Neural progenitor cell (in vitro differentiated cells): ENCODE measurements around the gene MYO1D. TPM values are rescaled to one million over a fixed set of nuclear protein-coding genes. Genes with fewer than 3 reads are reported as not detected.
A peak's percentile ranks its signal among the peaks of the same experiment; 100 is the strongest.

ENCODE experiments used
- DNase-seq: peaks from one replicate; pipeline ENCODE4 v3.0.0-alpha.2; 2016; ENCODE audit warnings: low spot score
- H2AFZ ChIP-seq: fragments of 200-600 bp; sonication (generic); replicated peaks from 2 replicates; pipeline ENCODE4 v1.6.1; 2016; ENCODE audit warnings: antibody characterized with exemption
- H3F3A ChIP-seq: fragments of 200-600 bp; sonication (generic); 2 replicates; pipeline ENCODE4 v1.6.1; 2016; ENCODE audit warnings: antibody characterized with exemption, low read depth
- H3K27ac ChIP-seq: fragments of 200-600 bp; sonication (generic); 2 replicates; pipeline ENCODE4 v1.5.1; 2016; ENCODE audit warnings: mild to moderate bottlenecking
- H3K27me3 ChIP-seq: fragments of 200-600 bp; sonication (generic); 2 replicates; pipeline ENCODE4 v1.6.1; 2016; ENCODE audit warnings: mild to moderate bottlenecking, moderate library complexity
- H3K36me3 ChIP-seq: fragments of 200-600 bp; sonication (generic); 2 replicates; pipeline ENCODE4 v1.5.1; 2016
- H3K4me1 ChIP-seq: fragments of 200-600 bp; sonication (generic); 2 replicates; pipeline ENCODE4 v1.6.1; 2016; ENCODE audit warnings: mixed run types
- H3K4me2 ChIP-seq: fragments of 200-600 bp; sonication (generic); 2 replicates; pipeline ENCODE4 v1.6.1; 2016
- H3K4me3 ChIP-seq: fragments of 200-600 bp; sonication (generic); 2 replicates; pipeline ENCODE4 v1.5.1; 2016
- H3K79me2 ChIP-seq: fragments of 200-600 bp; sonication (generic); 2 replicates; pipeline ENCODE4 v1.6.1; 2016; ENCODE audit warnings: low read depth
- H3K9ac ChIP-seq: fragments of 200-600 bp; sonication (generic); 2 replicates; pipeline ENCODE4 v1.6.1; 2016
- H3K9me3 ChIP-seq: fragments of 200-600 bp; sonication (generic); 2 replicates; pipeline ENCODE4 v1.5.1; 2016; ENCODE audit warnings: low read depth
- H4K20me1 ChIP-seq: fragments of 200-600 bp; sonication (generic); 2 replicates; pipeline ENCODE4 v1.6.1; 2016; ENCODE audit warnings: low read depth
- H3K27ac Mint-ChIP-seq: 3 replicates; pipeline ENCODE4 v1.8.0; 2021; ENCODE audit warnings: mixed read lengths
- H3K27me3 Mint-ChIP-seq: 2 replicates; pipeline ENCODE4 v1.8.0; 2022; ENCODE audit warnings: low read depth, mild to moderate bottlenecking, inconsistent platforms, moderate library complexity, mixed read lengths; ENCODE audit not compliant: insufficient read depth
- H3K36me3 Mint-ChIP-seq: 3 replicates; pipeline ENCODE4 v1.8.0; 2021; ENCODE audit warnings: mixed read lengths
- H3K4me1 Mint-ChIP-seq: 3 replicates; pipeline ENCODE4 v1.8.0; 2021; ENCODE audit warnings: mixed read lengths
- H3K4me3 Mint-ChIP-seq: 3 replicates; pipeline ENCODE4 v1.8.0; 2021; ENCODE audit warnings: mild to moderate bottlenecking, moderate library complexity, mixed read lengths
- H3K9me3 Mint-ChIP-seq: 3 replicates; pipeline ENCODE4 v1.8.0; 2020; ENCODE audit warnings: mixed read lengths
- CTCF ChIP-seq: fragments of 200-600 bp; sonication (generic); IDR thresholded peaks from 2 replicates; pipeline ENCODE4 v1.5.1; 2017; ENCODE audit warnings: antibody characterized with exemption, mild to moderate bottlenecking
- EZH2 ChIP-seq: fragments of 200-600 bp; sonication (generic); IDR thresholded peaks from 2 replicates; pipeline ENCODE4 v1.6.1; 2017; ENCODE audit warnings: antibody characterized with exemption, mild to moderate bottlenecking, moderate library complexity
- EZH2phosphoT487 ChIP-seq: fragments of 200-600 bp; sonication (generic); IDR thresholded peaks from 2 replicates; pipeline ENCODE4 v1.6.1; 2017; ENCODE audit warnings: antibody characterized with exemption
- total RNA-seq: library from RNA; depleted of rRNA; stranded (reverse); fragments of >200 nt; gene quantifications from 2 replicates; pipeline ENCODE4 v1.2.3, GENCODE V29; 2015; ENCODE audit warnings: low replicate concordance

MYO1D gene
- total RNA-seq, 1 donor from 2014 or later, result 6.2 TPM

- DNase-seq, result no peak
- Mint-ChIP-seq H3K4me3 (peak overlapping the region; percentile 36), H3K4me1 (peaks cover 21% of the 10 kb centered on the region), H3K36me3 (no peaks in the 10 kb centered on the region), H3K9me3 (peaks cover 4% of the 10 kb centered on the region), H3K27ac (no peak overlapping the region), H3K27me3 (peaks cover 2% of the 10 kb centered on the region)
- Histone ChIP-seq H3K27me3 (no peaks in the 10 kb centered on the region), H3K79me2 (no peaks in the 10 kb centered on the region), H4K20me1 (no peaks in the 10 kb centered on the region), H3K27ac (no peak overlapping the region), H2AFZ (no peak overlapping the region), H3K9me3 (no peaks in the 10 kb centered on the region), H3K4me3 (no peak overlapping the region), H3K4me2 (no peak overlapping the region), H3K9ac (no peak overlapping the region), H3K4me1 (no peaks in the 10 kb centered on the region), H3K36me3 (no peaks in the 10 kb centered on the region), H3F3A (no peaks in the 10 kb centered on the region)
- TF ChIP-seq EZH2 (no peak), CTCF (peak; percentile 31)
Measured at GRCh38 chr17:32497431-32498205, 379.3 kb downstream of the MYO1D start.

- no peaks in the 10 kb centered on the region for H3K36me3 Mint-ChIP-seq
- peaks cover 29% of the 10 kb centered on the region for H3K4me1 Mint-ChIP-seq
- Histone ChIP-seq H2AFZ (no peak overlapping the region), H3K27ac (no peak overlapping the region), H3F3A (no peaks in the 10 kb centered on the region), H3K36me3 (no peaks in the 10 kb centered on the region), H3K9me3 (no peaks in the 10 kb centered on the region), H3K9ac (no peak overlapping the region), H3K4me3 (no peak overlapping the region), H3K27me3 (no peaks in the 10 kb centered on the region), H4K20me1 (no peaks in the 10 kb centered on the region), H3K4me2 (no peak overlapping the region), H3K79me2 (no peaks in the 10 kb centered on the region), H3K4me1 (no peaks in the 10 kb centered on the region)
- DNase-seq, result no peak
- TF ChIP-seq EZH2 (no peak), CTCF (no peak), EZH2phosphoT487 (no peak)
- no peaks in the 10 kb centered on the region for H3K27me3 Mint-ChIP-seq
- no peak overlapping the region for H3K27ac Mint-ChIP-seq
- peaks cover 4% of the 10 kb centered on the region for H3K9me3 Mint-ChIP-seq
- H3K4me3 Mint-ChIP-seq, result peak overlapping the region; percentile 50
Measured at GRCh38 chr17:32496395-32497073, 380.4 kb downstream of the MYO1D start.

- Histone ChIP-seq H3K79me2 (peaks cover 2% of the 10 kb centered on the region), H4K20me1 (peaks cover 8% of the 10 kb centered on the region), H3K4me3 (no peak overlapping the region), H3K27me3 (no peaks in the 10 kb centered on the region), H2AFZ (no peak overlapping the region), H3K9me3 (no peaks in the 10 kb centered on the region), H3K9ac (no peak overlapping the region), H3K4me2 (no peak overlapping the region), H3K4me1 (peaks cover under 1% of the 10 kb centered on the region), H3K36me3 (no peaks in the 10 kb centered on the region), H3K27ac (no peak overlapping the region), H3F3A (no peaks in the 10 kb centered on the region)
- no peak overlapping the region for H3K27ac Mint-ChIP-seq
- no peaks in the 10 kb centered on the region for H3K27me3 Mint-ChIP-seq
- H3K36me3 Mint-ChIP-seq, result no peaks in the 10 kb centered on the region
- peaks cover 38% of the 10 kb centered on the region for H3K4me1 Mint-ChIP-seq
- no peak overlapping the region for H3K4me3 Mint-ChIP-seq
- DNase-seq, result peak; percentile 15
- peaks cover 4% of the 10 kb centered on the region for H3K9me3 Mint-ChIP-seq
- TF ChIP-seq EZH2phosphoT487 (no peak), EZH2 (no peak), CTCF (no peak)
Measured at GRCh38 chr17:32495359-32496231, 381.3 kb downstream of the MYO1D start.
